Measurements from ENCODE around the gene PTPRN2. TPM values are rescaled to one million over a fixed set of nuclear protein-coding genes. Genes with fewer than 3 reads are reported as not detected.

The PTPRN2 gene
- total and polyA plus RNA-seq, 2 donors from 2014 or later: 4.8 to 6.2 TPM

DNA sequence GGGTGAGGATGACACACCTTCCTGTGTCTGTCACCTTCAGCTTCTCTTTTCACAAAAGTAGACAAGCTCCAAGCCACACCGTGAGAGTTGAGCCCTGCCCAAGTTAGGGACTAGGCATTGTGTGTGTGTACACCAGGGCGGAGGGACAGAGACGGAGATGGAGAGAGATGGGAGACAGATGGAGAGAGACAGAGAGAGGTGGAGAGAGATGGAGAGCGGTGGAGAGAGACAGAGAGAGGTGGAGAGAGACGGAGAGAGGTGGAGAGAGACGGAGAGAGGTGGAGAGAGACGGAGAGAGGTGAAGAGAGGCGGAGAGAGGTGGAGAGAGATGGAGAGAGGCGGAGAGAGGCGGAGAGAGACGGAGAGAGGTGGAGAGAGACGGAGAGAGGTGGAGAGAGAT is 1043.8 kb downstream of the PTPRN2 start:
- H3K9ac ChIP-seq (ENCODE audit: low read length in 3 of 3): no peak overlapping the region
- H3K27me3 ChIP-seq (ENCODE audit: control insufficient read depth, insufficient read depth, low read length): no peaks in the 10 kb centered on the region
- no peaks in the 10 kb centered on the region for H3K36me3 ChIP-seq (ENCODE audit: control insufficient read depth in 2 of 3, insufficient read depth in 3 of 3, low read length in 3 of 3)
- no peak overlapping the region for H3K4me3 ChIP-seq (ENCODE audit: low read length in 3 of 3)
- no peaks in the 10 kb centered on the region for H3K9me3 ChIP-seq (ENCODE audit: control insufficient read depth in 2 of 3, insufficient read depth in 1 of 3, low read length in 3 of 3)
- FAIRE-seq (no peak), DNase-seq (no peak)
- intact Hi-C loops (cut with DNase I): no loop called here
- TF ChIP-seq, protein P1, sequence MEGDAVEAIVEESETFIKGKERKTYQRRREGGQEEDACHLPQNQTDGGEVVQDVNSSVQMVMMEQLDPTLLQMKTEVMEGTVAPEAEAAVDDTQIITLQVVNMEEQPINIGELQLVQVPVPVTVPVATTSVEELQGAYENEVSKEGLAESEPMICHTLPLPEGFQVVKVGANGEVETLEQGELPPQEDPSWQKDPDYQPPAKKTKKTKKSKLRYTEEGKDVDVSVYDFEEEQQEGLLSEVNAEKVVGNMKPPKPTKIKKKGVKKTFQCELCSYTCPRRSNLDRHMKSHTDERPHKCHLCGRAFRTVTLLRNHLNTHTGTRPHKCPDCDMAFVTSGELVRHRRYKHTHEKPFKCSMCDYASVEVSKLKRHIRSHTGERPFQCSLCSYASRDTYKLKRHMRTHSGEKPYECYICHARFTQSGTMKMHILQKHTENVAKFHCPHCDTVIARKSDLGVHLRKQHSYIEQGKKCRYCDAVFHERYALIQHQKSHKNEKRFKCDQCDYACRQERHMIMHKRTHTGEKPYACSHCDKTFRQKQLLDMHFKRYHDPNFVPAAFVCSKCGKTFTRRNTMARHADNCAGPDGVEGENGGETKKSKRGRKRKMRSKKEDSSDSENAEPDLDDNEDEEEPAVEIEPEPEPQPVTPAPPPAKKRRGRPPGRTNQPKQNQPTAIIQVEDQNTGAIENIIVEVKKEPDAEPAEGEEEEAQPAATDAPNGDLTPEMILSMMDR (IDR thresholded peaks at IDR 0.05; ENCODE audit: borderline replicate concordance, extremely low read depth, insufficient read depth): no peak
- H3K4me1 ChIP-seq (ENCODE audit: control insufficient read depth in 2 of 3, insufficient read depth in 2 of 3, low read depth in 1 of 3, low read length in 3 of 3): no peaks in the 10 kb centered on the region
- no peak overlapping the region for H3K27ac ChIP-seq (ENCODE audit: low read depth in 2 of 2, low read length in 2 of 2)

DNA sequence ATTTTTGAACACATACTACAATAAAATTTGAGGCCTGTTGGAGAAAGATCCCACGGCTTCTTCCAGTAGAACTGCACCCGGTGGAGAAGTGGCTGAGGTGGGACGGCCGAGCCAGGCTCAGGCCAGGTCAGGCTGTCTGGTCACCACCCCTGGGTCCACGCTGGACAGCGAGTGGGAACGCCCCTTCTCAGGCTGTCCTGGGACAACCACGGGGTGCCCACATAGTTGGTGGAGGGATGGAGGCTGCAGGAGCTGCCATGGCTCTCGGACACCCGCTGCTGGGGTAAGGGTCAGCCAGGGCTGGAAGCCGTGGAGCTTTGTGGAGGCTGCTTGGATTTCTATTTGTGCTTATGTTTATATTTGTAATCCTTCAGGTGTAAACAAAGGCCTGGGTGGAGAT is 1044.3 kb downstream of the PTPRN2 start:
- Histone ChIP-seq H3K36me3 (ENCODE audit: control insufficient read depth in 2 of 3, insufficient read depth in 3 of 3, low read length in 3 of 3) (no peaks in the 10 kb centered on the region), H3K4me1 (ENCODE audit: control insufficient read depth in 2 of 3, insufficient read depth in 2 of 3, low read depth in 1 of 3, low read length in 3 of 3) (no peaks in the 10 kb centered on the region), H3K27ac (ENCODE audit: low read depth in 2 of 2, low read length in 2 of 2) (no peak overlapping the region), H3K27me3 (ENCODE audit: control insufficient read depth, insufficient read depth, low read length) (no peaks in the 10 kb centered on the region), H3K9me3 (ENCODE audit: control insufficient read depth in 2 of 3, insufficient read depth in 1 of 3, low read length in 3 of 3) (no peaks in the 10 kb centered on the region), H3K9ac (ENCODE audit: low read length in 3 of 3) (no peak overlapping the region), H3K4me3 (ENCODE audit: low read length in 3 of 3) (no peak overlapping the region)
- DNase-seq (peak in 1 of 5 donors; percentile 29), FAIRE-seq (no peak)
- TF ChIP-seq, protein P1 (IDR thresholded peaks at IDR 0.05; ENCODE audit: borderline replicate concordance, extremely low read depth, insufficient read depth): no peak
- intact Hi-C loops (cut with DNase I): no loop called here

DNA sequence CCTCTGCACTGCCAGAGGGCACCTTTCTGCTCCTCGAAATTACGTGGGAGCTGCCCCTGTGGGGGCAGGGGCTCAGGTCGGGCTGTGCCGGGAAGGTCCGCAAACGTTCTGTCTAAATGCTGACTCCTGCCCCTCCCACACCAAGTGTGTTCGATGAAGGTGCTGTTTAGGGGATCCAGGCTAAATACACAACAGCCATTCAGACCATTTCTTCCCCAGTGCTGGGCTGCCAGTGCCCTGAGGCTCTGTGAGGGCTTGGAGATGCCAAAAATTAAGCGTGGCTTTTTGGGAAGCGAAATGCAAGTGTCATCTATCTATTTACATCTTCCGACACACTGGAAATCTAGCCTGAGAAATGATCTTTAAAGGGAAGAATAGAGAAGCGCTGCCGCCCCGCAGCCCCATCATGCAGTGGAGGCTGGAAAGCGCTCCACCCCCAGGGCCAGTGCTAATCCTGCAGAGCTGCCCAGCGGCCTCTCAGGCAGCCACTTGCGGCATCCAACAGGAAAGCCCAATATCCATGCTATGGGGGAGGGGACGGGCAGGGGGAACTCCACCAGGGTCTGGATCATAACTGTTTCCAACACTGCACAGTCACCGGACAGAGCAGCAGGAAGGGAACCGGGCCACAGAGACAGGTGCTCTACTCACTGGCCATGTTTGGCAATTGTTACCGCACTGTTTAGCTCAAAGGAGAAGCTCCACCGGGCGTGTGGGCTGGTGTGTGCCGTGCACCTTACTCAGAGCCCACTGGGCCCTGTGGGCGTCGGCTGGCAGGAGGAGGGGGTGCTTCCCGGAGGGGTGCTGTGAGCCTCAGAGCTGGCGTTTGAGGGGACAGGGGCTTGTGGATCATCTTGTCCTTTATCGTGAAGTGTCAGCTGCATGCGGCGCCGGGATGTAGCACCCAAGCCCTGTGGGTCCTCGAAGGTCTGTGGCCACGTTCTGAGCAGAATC is 1045.3 kb downstream of the PTPRN2 start:
- H3K4me3 ChIP-seq (ENCODE audit: low read length in 3 of 3): no peak overlapping the region
- DNase-seq (peak in 1 of 5 donors; percentile 54), FAIRE-seq (no peak)
- TF ChIP-seq, protein P1 (IDR thresholded peaks at IDR 0.05; ENCODE audit: borderline replicate concordance, extremely low read depth, insufficient read depth): no peak
- no peaks in the 10 kb centered on the region for H3K4me1 ChIP-seq (ENCODE audit: control insufficient read depth in 2 of 3, insufficient read depth in 2 of 3, low read depth in 1 of 3, low read length in 3 of 3)
- no peak overlapping the region for H3K27ac ChIP-seq (ENCODE audit: low read depth in 2 of 2, low read length in 2 of 2)
- no peak overlapping the region for H3K9ac ChIP-seq (ENCODE audit: low read length in 3 of 3)
- H3K9me3 ChIP-seq (ENCODE audit: control insufficient read depth in 2 of 3, insufficient read depth in 1 of 3, low read length in 3 of 3): no peaks in the 10 kb centered on the region
- intact Hi-C loops (cut with DNase I): no loop called here
- no peaks in the 10 kb centered on the region for H3K27me3 ChIP-seq (ENCODE audit: control insufficient read depth, insufficient read depth, low read length)
- H3K36me3 ChIP-seq (ENCODE audit: control insufficient read depth in 2 of 3, insufficient read depth in 3 of 3, low read length in 3 of 3): no peaks in the 10 kb centered on the region

Data from kidney (tissue), 14 donors.